Karpas-422 (cell line): Measurements from ENCODE around the gene CARMIL1. TPM values are rescaled to one million over a fixed set of nuclear protein-coding genes. Genes with fewer than 3 reads are reported as not detected.

ENCODE experiments used
- DNase-seq: peaks from one replicate; pipeline ENCODE4 v3.0.0-alpha.2; 2015
- H2AFZ ChIP-seq: fragments of 200-600 bp; sonication (generic); 2 replicates; pipeline ENCODE4 v1.6.1; 2014; ENCODE audit warnings: antibody characterized with exemption, low read length, mixed read lengths
- H3K27ac ChIP-seq: fragments of 200-600 bp; sonication (generic); 2 replicates; pipeline ENCODE4 v1.5.1; 2014; ENCODE audit warnings: mild to moderate bottlenecking, low read length, moderate library complexity
- H3K27me3 ChIP-seq: fragments of 200-600 bp; sonication (generic); 2 replicates; pipeline ENCODE4 v1.6.1; 2014; ENCODE audit warnings: low read length, mixed read lengths
- H3K36me3 ChIP-seq: fragments of 200-600 bp; sonication (generic); 2 replicates; pipeline ENCODE4 v1.6.1; 2014; ENCODE audit warnings: low read length, mixed read lengths; ENCODE audit not compliant: insufficient read depth
- H3K4me1 ChIP-seq: fragments of 200-600 bp; sonication (generic); 2 replicates; pipeline ENCODE4 v1.6.1; 2014; ENCODE audit warnings: mild to moderate bottlenecking, low read length, mixed read lengths
- H3K4me2 ChIP-seq: fragments of 200-600 bp; sonication (generic); 2 replicates; pipeline ENCODE4 v1.6.1; 2014; ENCODE audit warnings: low read length, low read depth, mild to moderate bottlenecking; ENCODE audit not compliant: poor library complexity, severe bottlenecking
- H3K4me3 ChIP-seq: fragments of 200-600 bp; sonication (generic); 2 replicates; pipeline ENCODE4 v1.5.1; 2014; ENCODE audit warnings: mild to moderate bottlenecking, antibody characterized with exemption, low read length, mixed read lengths
- H3K79me2 ChIP-seq: fragments of 200-600 bp; sonication (generic); 2 replicates; pipeline ENCODE4 v1.6.1; 2014; ENCODE audit warnings: mild to moderate bottlenecking, low read length, mixed read lengths
- H3K9ac ChIP-seq: fragments of 200-600 bp; sonication (generic); 2 replicates; pipeline ENCODE4 v1.6.0; 2014; ENCODE audit warnings: low read length
- H3K9me2 ChIP-seq: fragments of 200-600 bp; sonication (generic), shearing (Covaris generic); replicated peaks from 2 replicates; pipeline ENCODE4 v1.6.0; 2014; ENCODE audit warnings: mild to moderate bottlenecking, low read length, moderate library complexity; ENCODE audit not compliant: insufficient read depth
- H3K9me3 ChIP-seq: fragments of 300-700, 200-600 bp; sonication (generic); 2 replicates; pipeline ENCODE4 v1.6.1; 2014; ENCODE audit warnings: low read length, mixed read lengths
- H4K20me1 ChIP-seq: fragments of 200-600 bp; sonication (generic); 2 replicates; pipeline ENCODE4 v1.6.1; 2014; ENCODE audit warnings: mild to moderate bottlenecking, antibody characterized with exemption, low read length, low read depth; ENCODE audit not compliant: insufficient read depth
- total RNA-seq: library from RNA; depleted of rRNA; stranded (reverse); fragments of >200 nt; shearing (Covaris generic); gene quantifications from 2 replicates; pipeline ENCODE4 v1.2.3, GENCODE V29; 2014; ENCODE audit warnings: low replicate concordance

CARMIL1 gene
- total RNA-seq, 1 experiment from 2014 or later: 0.04 TPM

GRCh38 chr6:25603251-25603650 lies 324.1 kb downstream of the CARMIL1 start:
- Histone ChIP-seq H3K27me3 (no peaks in the 10 kb centered on the region), H3K4me2 (no peak overlapping the region), H4K20me1 (no peaks in the 10 kb centered on the region), H2AFZ (no peak overlapping the region), H3K27ac (no peak overlapping the region), H3K9me2 (no peaks in the 10 kb centered on the region), H3K9ac (no peak overlapping the region), H3K36me3 (no peaks in the 10 kb centered on the region), H3K79me2 (no peaks in the 10 kb centered on the region), H3K9me3 (no peaks in the 10 kb centered on the region), H3K4me1 (no peaks in the 10 kb centered on the region), H3K4me3 (no peak overlapping the region)
- no peak for DNase-seq

- Histone ChIP-seq H4K20me1 (no peaks in the 10 kb centered on the region), H3K79me2 (no peaks in the 10 kb centered on the region), H3K9me2 (no peaks in the 10 kb centered on the region), H3K4me2 (no peak overlapping the region), H3K27ac (no peak overlapping the region), H2AFZ (no peak overlapping the region), H3K27me3 (no peaks in the 10 kb centered on the region), H3K4me3 (no peak overlapping the region), H3K36me3 (no peaks in the 10 kb centered on the region), H3K9me3 (no peaks in the 10 kb centered on the region), H3K4me1 (no peaks in the 10 kb centered on the region), H3K9ac (no peak overlapping the region)
- no peak for DNase-seq
Observed at GRCh38 chr6:25606151-25606550, 327.0 kb downstream of the CARMIL1 start.

GRCh38 chr6:25608558-25609174 lies 329.5 kb downstream of the CARMIL1 start:
- no peak for DNase-seq
- Histone ChIP-seq H3K36me3 (no peaks in the 10 kb centered on the region), H3K79me2 (no peaks in the 10 kb centered on the region), H4K20me1 (no peaks in the 10 kb centered on the region), H2AFZ (no peak overlapping the region), H3K9me3 (no peaks in the 10 kb centered on the region), H3K4me2 (no peak overlapping the region), H3K9me2 (no peaks in the 10 kb centered on the region), H3K27ac (no peak overlapping the region), H3K4me3 (no peak overlapping the region), H3K4me1 (no peaks in the 10 kb centered on the region), H3K27me3 (no peaks in the 10 kb centered on the region), H3K9ac (no peak overlapping the region)

GRCh38 chr6:25612666-25613065 lies 333.5 kb downstream of the CARMIL1 start:
- Histone ChIP-seq H4K20me1 (no peaks in the 10 kb centered on the region), H2AFZ (no peak overlapping the region), H3K27ac (no peak overlapping the region), H3K36me3 (no peaks in the 10 kb centered on the region), H3K4me2 (no peak overlapping the region), H3K4me1 (peaks cover 5% of the 10 kb centered on the region), H3K9me2 (no peaks in the 10 kb centered on the region), H3K4me3 (no peak overlapping the region), H3K79me2 (no peaks in the 10 kb centered on the region), H3K9me3 (no peaks in the 10 kb centered on the region), H3K9ac (no peak overlapping the region), H3K27me3 (no peaks in the 10 kb centered on the region)
- peak; percentile 43 for DNase-seq

- no peaks in the 10 kb centered on the region for H3K79me2 ChIP-seq
Observed at GRCh38 chr6:25613415-25613814, 334.2 kb downstream of the CARMIL1 start.

GRCh38 chr6:25614052-25614451 lies 334.9 kb downstream of the CARMIL1 start:
- Histone ChIP-seq H3K9me3 (no peaks in the 10 kb centered on the region), H3K36me3 (no peaks in the 10 kb centered on the region)

More at GRCh38 chr6:25613415-25613814, 334.2 kb downstream of the CARMIL1 start:
- no peaks in the 10 kb centered on the region for H3K36me3 ChIP-seq
- H4K20me1 ChIP-seq: no peaks in the 10 kb centered on the region
- H3K9ac ChIP-seq: no peak overlapping the region
- H2AFZ ChIP-seq: no peak overlapping the region
- H3K27me3 ChIP-seq: no peaks in the 10 kb centered on the region
- H3K9me2 ChIP-seq: no peaks in the 10 kb centered on the region
- no peaks in the 10 kb centered on the region for H3K9me3 ChIP-seq
- no peak overlapping the region for H3K4me2 ChIP-seq
- H3K27ac ChIP-seq: no peak overlapping the region
- peaks cover 12% of the 10 kb centered on the region for H3K4me1 ChIP-seq
- no peak for DNase-seq
- no peak overlapping the region for H3K4me3 ChIP-seq

GRCh38 chr6:25615471-25615870 lies 336.3 kb downstream of the CARMIL1 start:
- H4K20me1 ChIP-seq: no peaks in the 10 kb centered on the region
- H3K27ac ChIP-seq: no peak overlapping the region
- no peaks in the 10 kb centered on the region for H3K27me3 ChIP-seq
- no peak for DNase-seq
- no peaks in the 10 kb centered on the region for H3K36me3 ChIP-seq
- H3K4me1 ChIP-seq: peaks cover 23% of the 10 kb centered on the region
- H3K79me2 ChIP-seq: no peaks in the 10 kb centered on the region
- no peak overlapping the region for H3K4me2 ChIP-seq
- H3K4me3 ChIP-seq: no peak overlapping the region
- no peaks in the 10 kb centered on the region for H3K9me2 ChIP-seq
- H3K9me3 ChIP-seq: no peaks in the 10 kb centered on the region
- no peak overlapping the region for H2AFZ ChIP-seq
- no peak overlapping the region for H3K9ac ChIP-seq

More at GRCh38 chr6:25614052-25614451, 334.9 kb downstream of the CARMIL1 start:
- H2AFZ ChIP-seq: no peak overlapping the region
- peaks cover 19% of the 10 kb centered on the region for H3K4me1 ChIP-seq
- H3K9me2 ChIP-seq: no peaks in the 10 kb centered on the region
- no peaks in the 10 kb centered on the region for H3K27me3 ChIP-seq
- no peaks in the 10 kb centered on the region for H3K79me2 ChIP-seq
- DNase-seq: no peak
- no peak overlapping the region for H3K9ac ChIP-seq
- H3K27ac ChIP-seq: no peak overlapping the region
- no peak overlapping the region for H3K4me3 ChIP-seq
- no peak overlapping the region for H3K4me2 ChIP-seq
- no peaks in the 10 kb centered on the region for H4K20me1 ChIP-seq

GRCh38 chr6:25617997-25618396 lies 338.8 kb downstream of the CARMIL1 start:
- Histone ChIP-seq H3K36me3 (no peaks in the 10 kb centered on the region), H3K9ac (no peak overlapping the region), H3K79me2 (no peaks in the 10 kb centered on the region), H3K27ac (no peak overlapping the region), H3K4me2 (peak overlapping the region; percentile 18), H3K9me2 (no peaks in the 10 kb centered on the region), H3K4me3 (no peak overlapping the region), H3K9me3 (no peaks in the 10 kb centered on the region), H3K4me1 (peaks cover 23% of the 10 kb centered on the region), H4K20me1 (no peaks in the 10 kb centered on the region), H3K27me3 (no peaks in the 10 kb centered on the region), H2AFZ (no peak overlapping the region)
- peak; percentile 72 for DNase-seq
